Neural progenitor cell (in vitro differentiated cells): ENCODE data around the gene COPB1. TPM values are rescaled to one million over a fixed set of nuclear protein-coding genes. Genes with fewer than 3 reads are reported as not detected.

ENCODE experiments used
- DNase-seq: peaks from one replicate; pipeline ENCODE4 v3.0.0-alpha.2; 2016; ENCODE audit warnings: low spot score
- H2AFZ ChIP-seq: fragments of 200-600 bp; sonication (generic); replicated peaks from 2 replicates; pipeline ENCODE4 v1.6.1; 2016; ENCODE audit warnings: antibody characterized with exemption
- H3F3A ChIP-seq: fragments of 200-600 bp; sonication (generic); 2 replicates; pipeline ENCODE4 v1.6.1; 2016; ENCODE audit warnings: antibody characterized with exemption, low read depth
- H3K27ac ChIP-seq: fragments of 200-600 bp; sonication (generic); 2 replicates; pipeline ENCODE4 v1.5.1; 2016; ENCODE audit warnings: mild to moderate bottlenecking
- H3K27me3 ChIP-seq: fragments of 200-600 bp; sonication (generic); 2 replicates; pipeline ENCODE4 v1.6.1; 2016; ENCODE audit warnings: mild to moderate bottlenecking, moderate library complexity
- H3K36me3 ChIP-seq: fragments of 200-600 bp; sonication (generic); 2 replicates; pipeline ENCODE4 v1.5.1; 2016
- H3K4me1 ChIP-seq: fragments of 200-600 bp; sonication (generic); 2 replicates; pipeline ENCODE4 v1.6.1; 2016; ENCODE audit warnings: mixed run types
- H3K4me2 ChIP-seq: fragments of 200-600 bp; sonication (generic); 2 replicates; pipeline ENCODE4 v1.6.1; 2016
- H3K4me3 ChIP-seq: fragments of 200-600 bp; sonication (generic); 2 replicates; pipeline ENCODE4 v1.5.1; 2016
- H3K79me2 ChIP-seq: fragments of 200-600 bp; sonication (generic); 2 replicates; pipeline ENCODE4 v1.6.1; 2016; ENCODE audit warnings: low read depth
- H3K9ac ChIP-seq: fragments of 200-600 bp; sonication (generic); 2 replicates; pipeline ENCODE4 v1.6.1; 2016
- H3K9me3 ChIP-seq: fragments of 200-600 bp; sonication (generic); 2 replicates; pipeline ENCODE4 v1.5.1; 2016; ENCODE audit warnings: low read depth
- H4K20me1 ChIP-seq: fragments of 200-600 bp; sonication (generic); 2 replicates; pipeline ENCODE4 v1.6.1; 2016; ENCODE audit warnings: low read depth
- H3K27ac Mint-ChIP-seq: 3 replicates; pipeline ENCODE4 v1.8.0; 2021; ENCODE audit warnings: mixed read lengths
- H3K27me3 Mint-ChIP-seq: 2 replicates; pipeline ENCODE4 v1.8.0; 2022; ENCODE audit warnings: low read depth, mild to moderate bottlenecking, inconsistent platforms, moderate library complexity, mixed read lengths; ENCODE audit not compliant: insufficient read depth
- H3K36me3 Mint-ChIP-seq: 3 replicates; pipeline ENCODE4 v1.8.0; 2021; ENCODE audit warnings: mixed read lengths
- H3K4me1 Mint-ChIP-seq: 3 replicates; pipeline ENCODE4 v1.8.0; 2021; ENCODE audit warnings: mixed read lengths
- H3K4me3 Mint-ChIP-seq: 3 replicates; pipeline ENCODE4 v1.8.0; 2021; ENCODE audit warnings: mild to moderate bottlenecking, moderate library complexity, mixed read lengths
- H3K9me3 Mint-ChIP-seq: 3 replicates; pipeline ENCODE4 v1.8.0; 2020; ENCODE audit warnings: mixed read lengths
- EZH2 ChIP-seq: fragments of 200-600 bp; sonication (generic); IDR thresholded peaks from 2 replicates; pipeline ENCODE4 v1.6.1; 2017; ENCODE audit warnings: antibody characterized with exemption, mild to moderate bottlenecking, moderate library complexity
- EZH2phosphoT487 ChIP-seq: fragments of 200-600 bp; sonication (generic); IDR thresholded peaks from 2 replicates; pipeline ENCODE4 v1.6.1; 2017; ENCODE audit warnings: antibody characterized with exemption
- total RNA-seq: library from RNA; depleted of rRNA; stranded (reverse); fragments of >200 nt; gene quantifications from 2 replicates; pipeline ENCODE4 v1.2.3, GENCODE V29; 2015; ENCODE audit warnings: low replicate concordance
- TF ChIP-seq, protein P1 (sequence below): fragments of 200-600 bp; sonication (generic); IDR thresholded peaks from 2 replicates; pipeline ENCODE4 v1.5.1; 2017; ENCODE audit warnings: antibody characterized with exemption, mild to moderate bottlenecking

COPB1 gene
- total RNA-seq, 1 donor from 2014 or later: 212 TPM

DNA sequence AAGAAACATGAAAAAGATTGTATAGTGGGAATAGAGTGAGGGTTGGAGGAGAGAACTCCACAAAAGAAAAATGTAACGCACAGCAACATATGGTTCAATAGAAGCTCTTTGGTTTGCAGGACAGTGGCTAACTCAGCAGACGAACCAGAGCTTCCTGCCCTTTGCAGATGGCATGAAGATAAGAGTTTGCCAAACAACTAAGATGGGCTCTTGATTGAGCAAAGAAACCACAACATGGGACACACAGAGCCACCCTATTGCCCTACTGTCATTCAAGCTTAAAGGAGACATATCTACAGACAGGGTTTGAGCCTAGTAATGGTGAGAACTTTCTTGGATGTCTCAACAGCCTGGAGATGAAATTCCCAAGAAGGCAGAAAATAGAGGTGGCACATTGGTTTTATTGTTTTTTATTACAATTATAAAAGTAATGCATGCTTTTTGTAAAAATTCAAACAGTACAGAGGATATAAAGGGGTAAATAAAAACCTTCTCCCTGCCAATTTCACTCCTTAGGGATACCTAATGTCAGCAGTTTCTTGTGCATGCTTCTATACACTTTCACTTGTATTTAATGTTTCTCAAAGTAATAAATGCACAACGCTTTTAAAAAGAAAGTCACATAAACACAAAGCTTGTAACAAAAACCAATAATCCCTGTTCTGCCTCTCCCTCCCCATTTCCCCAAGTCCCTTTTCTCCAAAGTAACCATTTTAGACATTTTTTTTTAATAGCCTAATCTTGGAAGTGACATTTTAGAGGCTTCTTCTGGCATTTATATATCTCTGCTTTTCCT, 63.7 kb downstream of the COPB1 start:
- Histone ChIP-seq H3K27me3 (no peaks in the 10 kb centered on the region), H3K9ac (no peak overlapping the region), H3K27ac (no peak overlapping the region), H3K4me1 (no peaks in the 10 kb centered on the region), H3K9me3 (no peaks in the 10 kb centered on the region), H3K4me2 (no peak overlapping the region), H3K4me3 (no peak overlapping the region), H4K20me1 (no peaks in the 10 kb centered on the region), H3F3A (no peaks in the 10 kb centered on the region), H3K36me3 (no peaks in the 10 kb centered on the region), H2AFZ (no peak overlapping the region), H3K79me2 (no peaks in the 10 kb centered on the region)
- TF ChIP-seq, protein P1, sequence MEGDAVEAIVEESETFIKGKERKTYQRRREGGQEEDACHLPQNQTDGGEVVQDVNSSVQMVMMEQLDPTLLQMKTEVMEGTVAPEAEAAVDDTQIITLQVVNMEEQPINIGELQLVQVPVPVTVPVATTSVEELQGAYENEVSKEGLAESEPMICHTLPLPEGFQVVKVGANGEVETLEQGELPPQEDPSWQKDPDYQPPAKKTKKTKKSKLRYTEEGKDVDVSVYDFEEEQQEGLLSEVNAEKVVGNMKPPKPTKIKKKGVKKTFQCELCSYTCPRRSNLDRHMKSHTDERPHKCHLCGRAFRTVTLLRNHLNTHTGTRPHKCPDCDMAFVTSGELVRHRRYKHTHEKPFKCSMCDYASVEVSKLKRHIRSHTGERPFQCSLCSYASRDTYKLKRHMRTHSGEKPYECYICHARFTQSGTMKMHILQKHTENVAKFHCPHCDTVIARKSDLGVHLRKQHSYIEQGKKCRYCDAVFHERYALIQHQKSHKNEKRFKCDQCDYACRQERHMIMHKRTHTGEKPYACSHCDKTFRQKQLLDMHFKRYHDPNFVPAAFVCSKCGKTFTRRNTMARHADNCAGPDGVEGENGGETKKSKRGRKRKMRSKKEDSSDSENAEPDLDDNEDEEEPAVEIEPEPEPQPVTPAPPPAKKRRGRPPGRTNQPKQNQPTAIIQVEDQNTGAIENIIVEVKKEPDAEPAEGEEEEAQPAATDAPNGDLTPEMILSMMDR: no peak
- TF ChIP-seq EZH2 (no peak), EZH2phosphoT487 (no peak)
- H3K4me1 Mint-ChIP-seq: no peaks in the 10 kb centered on the region
- H3K4me3 Mint-ChIP-seq: no peak overlapping the region
- H3K36me3 Mint-ChIP-seq: no peaks in the 10 kb centered on the region
- peaks cover 2% of the 10 kb centered on the region for H3K27me3 Mint-ChIP-seq
- H3K9me3 Mint-ChIP-seq: peaks cover 8% of the 10 kb centered on the region
- H3K27ac Mint-ChIP-seq: no peak overlapping the region
- DNase-seq: no peak

DNA sequence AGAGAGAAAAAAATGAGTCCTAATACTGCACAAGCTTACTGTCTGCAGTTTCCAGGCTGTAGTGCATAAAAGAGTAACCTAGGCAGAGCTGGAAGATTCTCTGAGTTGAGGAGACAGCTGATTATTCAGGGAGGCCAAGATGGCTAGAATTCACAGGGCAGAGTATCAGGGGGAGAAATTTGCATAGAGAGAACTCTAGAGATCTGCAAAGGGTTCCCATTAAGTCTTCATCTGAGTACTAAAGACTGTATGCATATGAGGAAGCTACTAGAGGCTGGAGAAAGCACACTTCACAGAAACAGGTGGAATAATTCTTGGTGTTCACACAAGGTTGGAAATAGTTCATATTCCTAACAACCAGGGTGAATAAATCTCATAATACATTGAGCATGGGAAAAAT, 74.0 kb downstream of the COPB1 start:
- Histone ChIP-seq H3K4me1 (peaks cover 8% of the 10 kb centered on the region), H3K36me3 (no peaks in the 10 kb centered on the region), H3K9me3 (no peaks in the 10 kb centered on the region), H3K4me3 (no peak overlapping the region), H3K27me3 (no peaks in the 10 kb centered on the region), H3F3A (no peaks in the 10 kb centered on the region), H3K9ac (no peak overlapping the region), H3K4me2 (no peak overlapping the region), H2AFZ (no peak overlapping the region), H4K20me1 (no peaks in the 10 kb centered on the region), H3K27ac (no peak overlapping the region), H3K79me2 (no peaks in the 10 kb centered on the region)
- no peak overlapping the region for H3K4me3 Mint-ChIP-seq
- no peaks in the 10 kb centered on the region for H3K4me1 Mint-ChIP-seq
- no peaks in the 10 kb centered on the region for H3K36me3 Mint-ChIP-seq
- no peak for DNase-seq
- H3K9me3 Mint-ChIP-seq: no peaks in the 10 kb centered on the region
- H3K27me3 Mint-ChIP-seq: peaks cover under 1% of the 10 kb centered on the region
- no peak for TF ChIP-seq EZH2
- H3K27ac Mint-ChIP-seq: no peak overlapping the region

DNA sequence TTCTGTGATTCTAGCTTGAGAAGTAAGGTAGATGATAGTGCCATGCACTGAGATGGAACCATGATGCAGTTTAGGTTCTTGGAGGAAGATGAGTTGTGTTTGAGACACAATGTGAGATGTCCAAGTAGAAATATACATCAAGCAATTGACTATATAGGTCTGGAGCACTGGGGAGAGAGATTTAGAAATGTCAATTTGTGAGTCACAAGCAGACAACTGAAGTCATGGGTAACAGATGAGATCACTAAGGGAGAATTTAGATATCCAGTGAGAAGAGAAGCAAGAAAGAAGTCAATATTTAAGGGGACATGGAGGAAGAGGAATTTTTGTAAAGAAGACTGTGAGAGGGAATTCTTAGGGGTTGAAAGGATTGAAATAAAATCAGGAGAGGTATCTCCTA, 75.5 kb downstream of the COPB1 start:
- Histone ChIP-seq H3K27ac (no peak overlapping the region), H2AFZ (no peak overlapping the region), H3K4me2 (no peak overlapping the region), H3K36me3 (no peaks in the 10 kb centered on the region), H3K9ac (no peak overlapping the region), H4K20me1 (no peaks in the 10 kb centered on the region), H3K79me2 (no peaks in the 10 kb centered on the region), H3K4me1 (peaks cover 8% of the 10 kb centered on the region), H3K27me3 (no peaks in the 10 kb centered on the region), H3K4me3 (no peak overlapping the region), H3F3A (peaks cover 6% of the 10 kb centered on the region), H3K9me3 (no peaks in the 10 kb centered on the region)
- TF ChIP-seq EZH2phosphoT487: no peak
- TF ChIP-seq, protein P1: no peak
- TF ChIP-seq EZH2: no peak
- peaks cover 2% of the 10 kb centered on the region for H3K27me3 Mint-ChIP-seq
- no peaks in the 10 kb centered on the region for H3K9me3 Mint-ChIP-seq
- no peaks in the 10 kb centered on the region for H3K36me3 Mint-ChIP-seq
- no peak overlapping the region for H3K4me3 Mint-ChIP-seq
- H3K4me1 Mint-ChIP-seq: no peaks in the 10 kb centered on the region
- DNase-seq: no peak
- no peak overlapping the region for H3K27ac Mint-ChIP-seq

DNA sequence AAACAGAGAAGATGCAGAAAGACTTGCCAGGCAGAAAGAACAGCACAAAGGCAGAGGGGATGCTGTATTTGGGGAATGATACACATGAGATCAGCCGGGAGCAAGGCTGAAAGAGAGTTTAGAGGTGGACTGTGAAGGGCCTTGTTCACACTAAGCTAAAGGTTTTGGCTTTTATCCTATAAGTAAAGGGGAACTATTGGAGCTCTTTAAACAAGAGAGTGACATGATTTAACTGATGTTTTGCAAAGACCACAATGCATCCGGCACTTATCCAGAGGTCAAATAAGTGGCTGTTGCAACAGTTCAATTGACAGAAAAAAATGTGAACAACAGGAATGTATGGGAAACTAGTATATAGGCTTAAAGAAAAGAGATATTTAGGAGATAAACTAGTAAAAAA, 76.0 kb downstream of the COPB1 start:
- Histone ChIP-seq H3K36me3 (no peaks in the 10 kb centered on the region), H4K20me1 (no peaks in the 10 kb centered on the region), H3K9ac (no peak overlapping the region), H3K4me1 (peaks cover 8% of the 10 kb centered on the region), H3F3A (peaks cover 9% of the 10 kb centered on the region), H3K4me2 (no peak overlapping the region), H3K27ac (no peak overlapping the region), H3K27me3 (no peaks in the 10 kb centered on the region), H3K79me2 (no peaks in the 10 kb centered on the region), H3K4me3 (no peak overlapping the region), H3K9me3 (no peaks in the 10 kb centered on the region), H2AFZ (no peak overlapping the region)
- H3K9me3 Mint-ChIP-seq: no peaks in the 10 kb centered on the region
- TF ChIP-seq EZH2: no peak
- TF ChIP-seq, protein P1: no peak
- no peak for TF ChIP-seq EZH2phosphoT487
- no peaks in the 10 kb centered on the region for H3K4me1 Mint-ChIP-seq
- H3K4me3 Mint-ChIP-seq: no peak overlapping the region
- no peak for DNase-seq
- no peak overlapping the region for H3K27ac Mint-ChIP-seq
- peaks cover 2% of the 10 kb centered on the region for H3K27me3 Mint-ChIP-seq
- H3K36me3 Mint-ChIP-seq: no peaks in the 10 kb centered on the region
